KBM-7 (cell line): ENCODE measurements around the gene GALNT18.

Experiments
- DNase-seq: peaks from one replicate; pipeline ENCODE4 v3.0.0-alpha.2; 2015
- in situ Hi-C: fragments of 300-500 bp; cut with MboI; formaldehyde crosslinking; loops from 2 replicates; pipeline ENCODE4 v1.14.3; 2020; ENCODE audit warnings: low sequenced_read_pairs, low pct_unique_long_range_greater_than_20kb, mixed read lengths

Gene GALNT18

GRCh38 chr11:11288972-11289616 is 332.7 kb downstream of the GALNT18 start:
- DNase-seq = no peak
- in situ Hi-C loops = no loop called here

DNA sequence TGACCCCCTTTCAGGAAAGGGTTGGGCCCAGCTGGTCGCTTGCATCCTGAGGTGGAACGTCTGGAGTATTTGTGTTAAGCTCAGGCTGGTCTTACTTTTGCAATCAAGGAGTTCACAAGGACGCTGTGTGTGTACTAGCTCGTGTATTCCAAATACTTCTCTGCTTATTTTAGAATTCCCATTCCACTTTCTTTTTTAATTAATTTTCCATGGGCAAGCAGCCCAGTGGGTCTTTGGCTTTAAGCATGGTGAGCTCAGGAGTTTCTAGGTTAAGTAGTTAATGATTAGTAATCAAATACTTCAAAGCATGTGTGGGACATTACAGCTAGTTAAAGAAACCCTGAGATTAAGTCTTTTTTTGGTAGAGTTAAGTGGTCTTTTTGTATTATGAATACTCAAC is 337.3 kb downstream of the GALNT18 start:
- in situ Hi-C loops = no loop called here
- DNase-seq = no peak

DNA sequence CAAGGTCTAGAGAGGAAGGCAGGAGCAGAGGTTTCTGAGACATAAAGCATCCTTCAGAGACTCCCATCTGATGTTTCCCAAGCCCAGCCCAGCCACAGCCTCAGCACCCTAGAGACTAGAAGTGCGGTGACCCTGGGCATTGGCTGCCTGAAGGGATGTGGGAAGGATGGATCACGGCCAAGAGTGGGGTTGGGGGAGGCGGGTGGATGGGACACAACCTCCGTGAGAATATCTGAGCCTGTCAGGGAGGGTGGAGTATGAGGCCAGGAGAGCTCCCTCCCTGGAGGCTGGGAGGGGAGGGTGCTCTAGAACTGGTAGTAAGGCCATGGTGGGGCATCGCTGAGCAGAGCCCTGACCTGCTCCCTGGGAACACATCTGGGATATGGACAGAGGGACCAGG is 340.2 kb downstream of the GALNT18 start:
- DNase-seq = no peak
- in situ Hi-C loops = no loop called here

- in situ Hi-C loops = no loop called here
- no peak for DNase-seq
These were observed 341.0 kb downstream of the GALNT18 start for GRCh38 chr11:11280826-11281225.

GRCh38 chr11:11279956-11280689 is 341.7 kb downstream of the GALNT18 start:
- peak; percentile 18 for DNase-seq
- in situ Hi-C loops = no loop called here

DNA sequence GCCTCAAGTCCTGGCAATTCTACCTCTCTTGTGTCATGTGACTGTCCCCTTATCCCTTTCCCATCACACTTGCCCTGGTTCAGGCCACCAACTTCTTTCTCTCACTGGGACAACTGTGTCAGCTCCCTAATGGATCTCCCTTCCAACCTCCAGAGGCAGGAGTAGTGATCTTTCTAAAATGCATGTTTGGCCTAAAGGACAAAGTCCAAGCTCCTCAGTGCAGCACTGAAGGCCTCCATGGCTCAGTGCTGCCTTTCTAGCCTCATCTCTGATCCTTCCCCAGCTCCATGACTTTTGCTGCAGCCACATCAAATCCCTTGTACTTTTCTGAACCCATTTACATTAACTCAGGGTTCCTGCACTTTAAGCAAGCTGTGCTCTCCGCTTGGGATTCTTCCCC is 349.6 kb downstream of the GALNT18 start:
- no peak for DNase-seq
- in situ Hi-C loops = no loop called here

DNA sequence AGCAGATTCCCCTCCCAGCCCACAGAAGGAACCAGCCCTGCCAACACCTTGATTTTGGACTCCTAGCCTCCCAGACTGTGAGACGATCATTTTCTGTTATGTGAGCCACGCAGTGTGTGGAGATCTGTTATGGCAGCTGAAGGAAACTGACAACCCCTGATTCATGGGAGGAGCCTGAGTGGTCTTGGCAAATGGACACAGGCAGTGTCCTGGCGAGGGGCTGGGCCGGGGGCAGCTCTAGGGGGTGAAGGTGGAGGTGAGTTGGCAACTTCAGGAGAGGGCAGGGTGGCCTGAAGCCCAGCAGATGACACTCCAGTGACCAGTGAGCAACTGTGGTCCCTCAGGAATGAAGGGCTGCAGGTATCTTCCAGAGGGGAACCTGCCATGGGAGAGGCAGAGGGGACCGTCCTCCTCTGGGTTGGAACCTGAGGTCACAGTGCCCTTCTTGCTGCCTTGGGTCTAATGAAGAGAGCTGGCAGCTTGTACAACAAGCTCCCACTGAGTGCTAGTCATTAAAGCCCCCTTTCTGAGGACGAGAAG is 351.5 kb downstream of the GALNT18 start:
- no peak for DNase-seq
- in situ Hi-C loops = no loop called here

- in situ Hi-C loops = no loop called here
- DNase-seq = no peak
These were observed 353.1 kb downstream of the GALNT18 start for GRCh38 chr11:11268706-11269105.

DNA sequence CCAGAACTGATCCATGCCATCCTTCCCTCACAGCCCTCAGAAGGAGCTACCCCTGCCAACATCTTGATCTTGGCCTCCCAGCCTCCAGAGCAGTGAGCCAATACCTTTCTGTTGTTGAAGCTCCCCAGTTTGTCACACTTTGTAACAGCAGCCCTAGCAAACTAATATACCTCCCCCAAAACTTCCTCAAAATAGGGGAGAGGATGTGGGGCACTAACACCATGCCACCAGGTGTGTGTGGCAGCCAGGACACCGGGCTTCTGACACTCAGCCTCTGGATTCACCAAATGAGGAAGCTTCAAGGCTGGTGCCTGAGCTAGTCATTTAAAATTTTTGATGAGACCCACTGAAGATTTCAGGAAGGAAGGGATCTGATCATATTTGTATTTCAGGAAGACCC is 353.7 kb downstream of the GALNT18 start:
- in situ Hi-C loops = no loop called here
- DNase-seq = no peak

GRCh38 chr11:11267312-11267711 is 354.5 kb downstream of the GALNT18 start:
- in situ Hi-C loops = no loop called here
- DNase-seq = no peak

- in situ Hi-C loops = no loop called here
- peak; percentile 63 for DNase-seq
These were observed 355.7 kb downstream of the GALNT18 start for GRCh38 chr11:11265994-11266606.

GRCh38 chr11:11265320-11265719 is 356.5 kb downstream of the GALNT18 start:
- no peak for DNase-seq
- in situ Hi-C loops = no loop called here

GRCh38 chr11:11263238-11264005 is 358.4 kb downstream of the GALNT18 start:
- DNase-seq = no peak

GRCh38 chr11:11262171-11262920 is 359.5 kb downstream of the GALNT18 start:
- in situ Hi-C loops = no loop called here
- DNase-seq = no peak

More at GRCh38 chr11:11263238-11264005, 358.4 kb downstream of the GALNT18 start:
- in situ Hi-C loops = no loop called here

DNA sequence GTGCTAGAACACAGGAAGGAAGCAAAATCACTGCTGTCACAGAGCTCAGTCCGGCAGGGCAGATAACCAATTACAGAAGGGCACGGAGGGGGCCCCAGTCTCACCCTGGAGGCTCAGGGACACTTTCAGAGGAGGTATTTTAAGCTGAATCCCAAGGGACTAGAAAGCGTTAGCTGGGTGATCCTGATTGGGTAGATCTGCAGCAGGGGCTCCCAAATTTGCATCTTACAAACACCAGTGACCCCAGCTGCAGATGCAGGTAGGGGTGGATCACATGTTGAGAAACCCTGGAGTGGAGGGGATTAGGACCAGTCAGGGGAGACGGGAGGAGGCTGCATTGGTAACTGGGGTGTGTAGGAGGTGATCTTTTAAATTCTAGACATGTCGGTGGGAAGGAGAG is 360.2 kb downstream of the GALNT18 start:
- in situ Hi-C loops = no loop called here
- DNase-seq = no peak

- no peak for DNase-seq
These were observed 360.9 kb downstream of the GALNT18 start for GRCh38 chr11:11260903-11261302.

GRCh38 chr11:11253995-11254394 is 367.8 kb downstream of the GALNT18 start:
- in situ Hi-C loops = no loop called here
- no peak for DNase-seq

More at GRCh38 chr11:11260903-11261302, 360.9 kb downstream of the GALNT18 start:
- in situ Hi-C loops = no loop called here

GRCh38 chr11:11253497-11253896 is 368.3 kb downstream of the GALNT18 start:
- DNase-seq = no peak
- in situ Hi-C loops = no loop called here

DNA sequence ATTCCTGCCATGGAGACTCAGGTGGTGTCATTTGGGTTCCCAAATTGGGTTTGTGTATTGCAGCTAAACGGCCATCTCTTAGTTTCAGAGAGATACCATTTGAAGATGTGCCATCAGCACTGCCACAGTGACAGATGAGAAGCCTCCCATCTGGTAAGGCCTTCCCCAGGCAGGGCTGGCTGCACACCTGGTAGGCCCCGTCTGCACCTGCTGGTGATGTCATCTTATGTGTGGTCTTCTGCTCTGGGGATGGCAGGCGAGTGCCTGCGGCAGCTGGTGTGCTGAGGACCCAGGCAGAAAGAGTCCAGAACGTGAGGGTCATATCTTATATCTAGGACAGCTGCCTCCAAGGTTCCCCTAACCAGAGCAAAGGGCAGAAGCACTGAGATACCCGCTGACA is 369.4 kb downstream of the GALNT18 start:
- DNase-seq = no peak
- in situ Hi-C loops = no loop called here
